HG02678 (cell line): Measurements from ENCODE around the gene OR10D3.
"Not testable (repeated sequence)": the region's sequence is repeated elsewhere in the genome, so short reads cannot be mapped to it uniquely, and the experiment has no call there.

Experiments
- ATAC-seq: cut with Tn5 transposase; IDR thresholded peaks from one replicate; pipeline ENCODE4 v1.9.1; 2021; ENCODE audit warnings: mild to moderate bottlenecking, moderate library complexity; ENCODE audit not compliant: unreplicated experiment

The OR10D3 gene

GRCh38 chr11:124183068-124183467 is at the start of gene OR10D3:
TSS of gene OR10D3 (plus strand) at chr11:124183345. CDS start at chr11:124185270, 1,925 bp downstream.
- no peak for ATAC-seq

- no peak for ATAC-seq
Observed at GRCh38 chr11:124143034-124143433, 40.1 kb upstream of the OR10D3 start.

GRCh38 chr11:124147951-124148350 is 35.2 kb upstream of the OR10D3 start:
- no peak for ATAC-seq

GRCh38 chr11:124150684-124151083 is 32.5 kb upstream of the OR10D3 start:
- ATAC-seq = no peak

- no peak for ATAC-seq
Observed at GRCh38 chr11:124152770-124153407, 30.3 kb upstream of the OR10D3 start.

- no peak for ATAC-seq
Observed at GRCh38 chr11:124153821-124154220, 29.3 kb upstream of the OR10D3 start.

- no peak for ATAC-seq
Observed at GRCh38 chr11:124159481-124159880, 23.7 kb upstream of the OR10D3 start.

GRCh38 chr11:124160986-124161385 is 22.2 kb upstream of the OR10D3 start:
- no peak for ATAC-seq

- no peak for ATAC-seq
Observed at GRCh38 chr11:124167826-124168231, 15.3 kb upstream of the OR10D3 start.

- ATAC-seq = no peak
Observed at GRCh38 chr11:124168796-124169195, 14.3 kb upstream of the OR10D3 start.

- ATAC-seq = not testable (repeated sequence)
Observed at GRCh38 chr11:124170315-124170714, 12.8 kb upstream of the OR10D3 start.

GRCh38 chr11:124170801-124171586 is 12.2 kb upstream of the OR10D3 start:
- ATAC-seq = no peak

GRCh38 chr11:124172101-124172500 is 11.0 kb upstream of the OR10D3 start:
- no peak for ATAC-seq

GRCh38 chr11:124172599-124172998 is 10.5 kb upstream of the OR10D3 start:
- no peak for ATAC-seq

GRCh38 chr11:124174001-124174583 is 9.1 kb upstream of the OR10D3 start:
- ATAC-seq = no peak

GRCh38 chr11:124176925-124177715 is 6.0 kb upstream of the OR10D3 start:
- no peak for ATAC-seq

GRCh38 chr11:124179310-124179709 is 3.8 kb upstream of the OR10D3 start:
- no peak for ATAC-seq

GRCh38 chr11:124190298-124191139 is 7.4 kb downstream of the OR10D3 start:
- no peak for ATAC-seq

- peak; percentile 77 for ATAC-seq
Observed at GRCh38 chr11:124193221-124194010, 10.3 kb downstream of the OR10D3 start.
